Fibroblast of gingiva (primary cell): Measurements from ENCODE around the gene VEGFA.

Experiments used
- DNase-seq: peaks from one replicate; pipeline ENCODE4 v3.0.0-alpha.2; 2011; ENCODE audit warnings: low read depth

Gene VEGFA

GRCh38 chr6:43821101-43821886 lies 51.3 kb downstream of the VEGFA start:
- DNase-seq = no peak

- no peak for DNase-seq
These were observed 53.4 kb downstream of the VEGFA start for GRCh38 chr6:43823390-43823789.

- DNase-seq = no peak
These were observed 54.1 kb downstream of the VEGFA start for GRCh38 chr6:43823879-43824702.

- peak; percentile 12 for DNase-seq
These were observed 54.7 kb downstream of the VEGFA start for GRCh38 chr6:43824703-43825064.

GRCh38 chr6:43825187-43826115 lies 55.4 kb downstream of the VEGFA start:
- DNase-seq = no peak

GRCh38 chr6:43826730-43827129 lies 56.7 kb downstream of the VEGFA start:
- no peak for DNase-seq

- DNase-seq = no peak
These were observed 57.9 kb downstream of the VEGFA start for GRCh38 chr6:43827898-43828297.

- DNase-seq = no peak
These were observed 58.7 kb downstream of the VEGFA start for GRCh38 chr6:43828711-43829110.

GRCh38 chr6:43829470-43829869 lies 59.5 kb downstream of the VEGFA start:
- DNase-seq = no peak

- no peak for DNase-seq
These were observed 60.8 kb downstream of the VEGFA start for GRCh38 chr6:43830775-43831174.

- no peak for DNase-seq
These were observed 61.2 kb downstream of the VEGFA start for GRCh38 chr6:43831191-43831590.

- no peak for DNase-seq
These were observed 63.4 kb downstream of the VEGFA start for GRCh38 chr6:43833223-43833995.

GRCh38 chr6:43833996-43834390 lies 64.0 kb downstream of the VEGFA start:
- DNase-seq = no peak

- DNase-seq = no peak
These were observed 64.6 kb downstream of the VEGFA start for GRCh38 chr6:43834528-43835155.

- no peak for DNase-seq
These were observed 65.9 kb downstream of the VEGFA start for GRCh38 chr6:43835872-43836419.
